HepG2 (cell line): ENCODE results near the gene HOMEZ. TPM values are rescaled to one million over a fixed set of nuclear protein-coding genes. Genes with fewer than 3 reads are reported as not detected.

Experiments
- BRCA1 ChIP-seq: sonication (generic); formaldehyde crosslinking; IDR thresholded peaks from 2 replicates; pipeline ENCODE4 v1.4.0; 2020; ENCODE audit warnings: missing genetic modification reagents
- CBX2 ChIP-seq, 2 experiments: fragments of 200-600 bp in 1 of 2; sonication (generic); formaldehyde crosslinking in 1 of 2; IDR thresholded peaks; 2 replicates each; pipeline versions ENCODE4 v1.7.0 to v1.8.1; 2018 to 2022; ENCODE audit warnings: low read depth in 2 of 2, low read length in 1 of 2, mild to moderate bottlenecking in 1 of 2, missing genetic modification reagents in 1 of 2
- FOXA3 ChIP-seq: IDR thresholded peaks from 2 replicates; pipeline ENCODE4 v1.6.1; 2016; ENCODE audit warnings: missing genetic modification reagents, missing compliant biosample characterization
- GTF3A ChIP-seq: sonication (generic); formaldehyde crosslinking; conservative IDR thresholded peaks from 2 replicates; pipeline ENCODE4 v1.4.0; 2020; ENCODE audit warnings: mild to moderate bottlenecking, missing genetic modification reagents
- HDAC2 ChIP-seq: sonication (generic); formaldehyde crosslinking; IDR thresholded peaks from 2 replicates; pipeline ENCODE4 v1.4.0; 2020; ENCODE audit warnings: missing genetic modification reagents
- HIVEP1 ChIP-seq: sonication (generic); formaldehyde crosslinking; IDR thresholded peaks from 2 replicates; pipeline ENCODE4 v1.4.0; 2020; ENCODE audit warnings: mild to moderate bottlenecking, missing genetic modification reagents
- HOXA9 ChIP-seq: sonication (generic); formaldehyde crosslinking; IDR thresholded peaks from 2 replicates; pipeline ENCODE4 v1.8.1; 2022; ENCODE audit warnings: missing genetic modification reagents, mild to moderate bottlenecking, moderate library complexity, borderline replicate concordance
- MEIS2 ChIP-seq: sonication (generic); formaldehyde crosslinking; IDR thresholded peaks from 2 replicates; pipeline ENCODE4 v1.9.0; 2021; ENCODE audit warnings: mild to moderate bottlenecking, missing genetic modification reagents
- MZF1 ChIP-seq: sonication (generic); formaldehyde crosslinking; IDR thresholded peaks from 2 replicates; pipeline ENCODE4 v1.8.1; 2023; ENCODE audit warnings: mild to moderate bottlenecking, missing genetic modification reagents, borderline replicate concordance
- NCOA1 ChIP-seq: sonication (generic); formaldehyde crosslinking; IDR thresholded peaks from 2 replicates; pipeline ENCODE4 v1.9.0; 2021; ENCODE audit warnings: missing genetic modification reagents
- PHF5A ChIP-seq: IDR thresholded peaks from one replicate; pipeline ENCODE4 v1.6.1; 2018; ENCODE audit warnings: low read depth, missing genetic modification reagents; ENCODE audit not compliant: unreplicated experiment
- RORA ChIP-seq: sonication (generic); formaldehyde crosslinking; IDR thresholded peaks from 2 replicates; pipeline ENCODE4 v1.5.0; 2020; ENCODE audit warnings: mild to moderate bottlenecking, missing genetic modification reagents, moderate library complexity
- SUZ12 ChIP-seq: fragments of 150-350 bp; IDR thresholded peaks from 2 replicates; pipeline ENCODE4 v1.6.1; 2014; ENCODE audit warnings: low read depth, low read length
- TEAD2 ChIP-seq: sonication (generic); formaldehyde crosslinking; IDR thresholded peaks from 2 replicates; pipeline ENCODE4 v1.9.0; 2021; ENCODE audit warnings: missing genetic modification reagents
- XRCC5 ChIP-seq: fragments of 200-400 bp; formaldehyde crosslinking; optimal IDR thresholded peaks from 2 replicates; pipeline ENCODE3; 2017; ENCODE audit warnings: mild to moderate bottlenecking, low read length
- YEATS2 ChIP-seq: sonication (generic); formaldehyde crosslinking; IDR thresholded peaks from 2 replicates; pipeline ENCODE4 v1.4.0; 2020; ENCODE audit warnings: missing genetic modification reagents, borderline replicate concordance
- ZFP41 ChIP-seq: sonication (generic); formaldehyde crosslinking; IDR thresholded peaks from 2 replicates; pipeline ENCODE4 v1.4.0; 2020; ENCODE audit warnings: mild to moderate bottlenecking, missing genetic modification reagents, borderline replicate concordance
- ZFYVE20 ChIP-seq: sonication (generic); formaldehyde crosslinking; IDR thresholded peaks from 2 replicates; pipeline ENCODE4 v1.8.0; 2023; ENCODE audit warnings: low read depth, mild to moderate bottlenecking, moderate library complexity, missing genetic modification reagents, borderline replicate concordance
- ZNF205 ChIP-seq: IDR thresholded peaks from 2 replicates; pipeline ENCODE4 v1.6.1; 2018; ENCODE audit warnings: missing biosample characterization, missing genetic modification reagents
- ZNF232 ChIP-seq: sonication (generic); formaldehyde crosslinking; IDR thresholded peaks from 2 replicates; pipeline ENCODE4 v1.4.0; 2020; ENCODE audit warnings: missing genetic modification reagents, borderline replicate concordance
- ZNF296 ChIP-seq: sonication (generic); formaldehyde crosslinking; conservative IDR thresholded peaks from 2 replicates; pipeline ENCODE4 v1.5.0; 2020; ENCODE audit warnings: mild to moderate bottlenecking, missing genetic modification reagents
- ZNF337 ChIP-seq: sonication (generic); formaldehyde crosslinking; IDR thresholded peaks from 2 replicates; pipeline ENCODE4 v1.5.1; 2020; ENCODE audit warnings: missing genetic modification reagents, low read depth, mild to moderate bottlenecking, borderline replicate concordance
- ZNF441 ChIP-seq: sonication (generic); formaldehyde crosslinking; IDR thresholded peaks from 2 replicates; pipeline ENCODE4 v1.7.0; 2021; ENCODE audit warnings: missing genetic modification reagents, borderline replicate concordance
- ZNF644 ChIP-seq: IDR thresholded peaks from 2 replicates; pipeline ENCODE4 v1.6.1; 2016; ENCODE audit warnings: low read depth
- polyA plus RNA-seq, 8 experiments: library from polyadenylated mRNA; depleted of rRNA in 3 of 8; stranded (reverse) in 7 of 8; unstranded in 1 of 8; fragments of >200 nt; fragmentation: Illumina TruSeq in 4 of 8; extraction: Trizol in 4 of 8; gene quantifications; 2 replicates each; pipeline versions ENCODE4 v1.2.1 to v1.2.3, GENCODE V29; 2011 to 2016; ENCODE audit warnings: low read depth in 4 of 8, missing spikeins in 1 of 8, mixed read lengths in 1 of 8; ENCODE audit not compliant: insufficient read depth in 1 of 8
- total RNA-seq, 5 experiments: library from RNA; depleted of rRNA; stranded (reverse); fragments of >200 nt; fragmentation: Illumina TruSeq; extraction: Trizol; gene quantifications; 2 replicates each; pipeline ENCODE4 v1.2.3, GENCODE V29; 2016; ENCODE audit warnings: low read depth in 1 of 5
- TF ChIP-seq, protein P1 (sequence below): sonication (generic); formaldehyde crosslinking; IDR thresholded peaks from 2 replicates; pipeline ENCODE4 v1.5.0; 2020; ENCODE audit warnings: mild to moderate bottlenecking, missing genetic modification reagents
- TF ChIP-seq, protein P2 (sequence below): sonication (generic); formaldehyde crosslinking; IDR thresholded peaks from 2 replicates; pipeline ENCODE4 v1.8.0; 2022; ENCODE audit warnings: missing genetic modification reagents, low read depth, mild to moderate bottlenecking, borderline replicate concordance
- TF ChIP-seq, protein P3 (sequence below): sonication (generic); formaldehyde crosslinking; IDR thresholded peaks from 2 replicates; pipeline ENCODE4 v1.5.0; 2020; ENCODE audit warnings: mild to moderate bottlenecking, low read depth, missing genetic modification reagents, borderline replicate concordance
- TF ChIP-seq, protein P4 (sequence below): sonication (generic); formaldehyde crosslinking; IDR thresholded peaks from 2 replicates; pipeline ENCODE4 v1.4.0; 2020; ENCODE audit warnings: missing genetic modification reagents

The HOMEZ gene
- total and polyA plus RNA-seq, 2 of the 13 experiments (the other 11 are each of a cell fraction or from before 2014, with no cell fraction given), result 14.5 to 31.8 TPM

DNA sequence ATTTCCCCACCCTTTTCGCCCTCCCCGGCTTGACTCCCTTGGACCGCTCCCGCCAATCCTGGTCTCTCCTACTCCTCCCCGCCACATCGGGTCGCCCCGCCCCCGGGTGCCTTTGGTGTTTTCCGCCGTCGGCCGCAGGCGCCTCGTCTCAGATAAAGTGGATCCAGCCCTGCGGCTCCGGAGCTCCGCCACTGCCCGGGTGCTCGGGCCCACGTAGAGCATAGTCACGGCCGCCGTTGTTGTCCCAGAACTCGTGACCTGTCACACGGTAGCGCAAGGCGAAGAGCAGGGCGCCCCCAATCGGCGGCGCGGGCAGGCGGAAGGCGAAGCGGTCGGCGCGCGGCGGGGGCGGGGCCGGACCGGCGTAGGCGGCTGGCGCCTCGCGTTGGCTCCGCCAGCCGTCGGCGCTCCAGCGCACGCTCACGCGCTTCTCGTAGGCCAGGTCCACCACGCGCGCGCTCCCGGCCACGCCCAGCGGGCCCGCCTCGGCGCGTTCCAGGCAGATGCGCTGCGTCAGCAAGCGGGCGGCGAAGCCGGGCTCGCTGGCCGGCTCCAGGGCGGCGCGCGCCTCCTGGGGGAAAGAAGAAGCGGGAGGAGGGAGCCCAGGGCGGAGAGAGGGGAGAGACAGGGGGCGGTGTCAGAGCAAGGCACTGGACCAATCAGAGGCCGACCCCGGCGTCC is 15.5 kb upstream of the HOMEZ start (continued):
- TF ChIP-seq ZNF296 (CRISPR knock-in tag) (no peak), BRCA1 (peak; percentile 72; the same call in 1 of the 2 replicates), ZNF337 (CRISPR knock-in tag) (peak; percentile 53; the same call in 1 of the 2 replicates), ZNF205 (peak; percentile 89), HOXA9 (no peak), XRCC5 (peak; percentile 98), ZNF232 (CRISPR knock-in tag) (peak; percentile 89; the same call in 1 of the 2 replicates), TEAD2 (peak; percentile 56), MZF1 (peak; percentile 91; the same call in 1 of the 2 replicates), HDAC2 (CRISPR knock-in tag) (peak; percentile 79; the same call in 1 of the 2 replicates), ZFYVE20 (CRISPR knock-in tag) (0 out of 2 replicates have a peak, but pooled peaks have one; percentile 27), MEIS2 (CRISPR knock-in tag) (peak; percentile 99), PHF5A (CRISPR knock-in tag) (peak; percentile 98), NCOA1 (no peak), ZFP41 (no peak), SUZ12 (no peak), RORA (CRISPR knock-in tag) (no peak), ZNF644 (CRISPR knock-in tag) (peak; percentile 57), FOXA3 (CRISPR knock-in tag) (peak; percentile 81), GTF3A (CRISPR knock-in tag) (no peak), YEATS2 (peak; percentile 74; the same call in 1 of the 2 replicates), ZNF441 (CRISPR knock-in tag) (peak; percentile 99), HIVEP1 (peak; percentile 51; the same call in 1 of the 2 replicates), CBX2 (IDR thresholded peaks at IDR 0.05; ENCODE audit: low read depth, low read length) (no peak), CBX2 (CRISPR knock-in tag; IDR thresholded peaks at IDR 0.05; ENCODE audit: low read depth) (0 out of 2 replicates have a peak, but pooled peaks have one; percentile 30)
- TF ChIP-seq, protein P1, sequence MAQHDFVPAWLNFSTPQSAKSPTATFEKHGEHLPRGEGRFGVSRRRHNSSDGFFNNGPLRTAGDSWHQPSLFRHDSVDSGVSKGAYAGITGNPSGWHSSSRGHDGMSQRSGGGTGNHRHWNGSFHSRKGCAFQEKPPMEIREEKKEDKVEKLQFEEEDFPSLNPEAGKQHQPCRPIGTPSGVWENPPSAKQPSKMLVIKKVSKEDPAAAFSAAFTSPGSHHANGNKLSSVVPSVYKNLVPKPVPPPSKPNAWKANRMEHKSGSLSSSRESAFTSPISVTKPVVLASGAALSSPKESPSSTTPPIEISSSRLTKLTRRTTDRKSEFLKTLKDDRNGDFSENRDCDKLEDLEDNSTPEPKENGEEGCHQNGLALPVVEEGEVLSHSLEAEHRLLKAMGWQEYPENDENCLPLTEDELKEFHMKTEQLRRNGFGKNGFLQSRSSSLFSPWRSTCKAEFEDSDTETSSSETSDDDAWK (CRISPR knock-in tag), result no peak
- TF ChIP-seq, protein P2, sequence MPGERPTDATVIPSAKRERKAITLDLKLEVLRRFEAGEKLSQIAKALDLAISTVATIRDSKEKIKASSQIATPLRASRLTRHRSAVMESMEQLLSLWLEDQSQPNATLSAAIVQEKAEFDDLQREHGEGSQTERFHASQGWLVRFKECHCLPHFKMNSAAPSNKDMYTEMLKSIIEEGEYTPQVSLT (CRISPR knock-in tag), result no peak
- TF ChIP-seq, protein P3, sequence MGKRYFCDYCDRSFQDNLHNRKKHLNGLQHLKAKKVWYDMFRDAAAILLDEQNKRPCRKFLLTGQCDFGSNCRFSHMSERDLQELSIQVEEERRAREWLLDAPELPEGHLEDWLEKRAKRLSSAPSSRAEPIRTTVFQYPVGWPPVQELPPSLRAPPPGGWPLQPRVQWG (CRISPR knock-in tag), result no peak
- TF ChIP-seq, protein P4, sequence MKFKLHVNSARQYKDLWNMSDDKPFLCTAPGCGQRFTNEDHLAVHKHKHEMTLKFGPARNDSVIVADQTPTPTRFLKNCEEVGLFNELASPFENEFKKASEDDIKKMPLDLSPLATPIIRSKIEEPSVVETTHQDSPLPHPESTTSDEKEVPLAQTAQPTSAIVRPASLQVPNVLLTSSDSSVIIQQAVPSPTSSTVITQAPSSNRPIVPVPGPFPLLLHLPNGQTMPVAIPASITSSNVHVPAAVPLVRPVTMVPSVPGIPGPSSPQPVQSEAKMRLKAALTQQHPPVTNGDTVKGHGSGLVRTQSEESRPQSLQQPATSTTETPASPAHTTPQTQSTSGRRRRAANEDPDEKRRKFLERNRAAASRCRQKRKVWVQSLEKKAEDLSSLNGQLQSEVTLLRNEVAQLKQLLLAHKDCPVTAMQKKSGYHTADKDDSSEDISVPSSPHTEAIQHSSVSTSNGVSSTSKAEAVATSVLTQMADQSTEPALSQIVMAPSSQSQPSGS, result peak; percentile 75
